ENCODE data around the gene BTBD17. TPM values are rescaled to one million over a fixed set of nuclear protein-coding genes. Genes with fewer than 3 reads are reported as not detected.

Gene BTBD17
- total RNA-seq, 4 donors from 2014 or later, result not detected

GRCh38 chr17:74379495-74380085 is 17.9 kb upstream of the BTBD17 start:
- TF ChIP-seq POLR2A (IDR thresholded peaks at IDR 0.05), result no peak
- peak; percentile 89 to 94 for TF ChIP-seq CTCF (IDR thresholded peaks at IDR 0.05)
- Histone ChIP-seq H3K27me3 (peaks cover 9% of the 10 kb centered on the region), H3K27ac (no peak overlapping the region), H3K4me3 (peak overlapping the region; percentile 4), H3K36me3 (no peaks in the 10 kb centered on the region), H3K9me3 (no peaks in the 10 kb centered on the region), H3K4me1 (peaks cover 26% of the 10 kb centered on the region)
- DNase-seq (ENCODE audit: low spot score in 2 of 2), result peak; percentile 94 to 96
- 9% methylated on average over 15 of the region's 20 CpGs for WGBS

GRCh38 chr17:74374858-74375257 is 13.2 kb upstream of the BTBD17 start:
- Histone ChIP-seq H3K9me3 (no peaks in the 10 kb centered on the region), H3K27me3 (peaks cover 15% of the 10 kb centered on the region)

GRCh38 chr17:74373838-74374606 is 12.4 kb upstream of the BTBD17 start:
- DNase-seq (ENCODE audit: low spot score in 2 of 2), result no peak
- Histone ChIP-seq H3K4me1 (peaks cover under 1% of the 10 kb centered on the region), H3K36me3 (no peaks in the 10 kb centered on the region), H3K27me3 (peaks cover 21% of the 10 kb centered on the region), H3K9me3 (no peaks in the 10 kb centered on the region), H3K27ac (no peak overlapping the region), H3K4me3 (no peak overlapping the region)
- 84% methylated on average over 13 of the region's 15 CpGs for WGBS
- no peak for TF ChIP-seq CTCF (IDR thresholded peaks at IDR 0.05)
- no peak for TF ChIP-seq POLR2AphosphoS5 (IDR thresholded peaks at IDR 0.05)
- no peak for TF ChIP-seq EP300 (IDR thresholded peaks at IDR 0.05)
- no peak for TF ChIP-seq POLR2A (IDR thresholded peaks at IDR 0.05)

More at GRCh38 chr17:74374858-74375257, 13.2 kb upstream of the BTBD17 start:
- Histone ChIP-seq H3K36me3 (no peaks in the 10 kb centered on the region), H3K27ac (no peak overlapping the region), H3K4me1 (peaks cover 8% of the 10 kb centered on the region), H3K4me3 (no peak overlapping the region)
- TF ChIP-seq EP300 (IDR thresholded peaks at IDR 0.05), result no peak
- 86% methylated on average over 3 of the region's 3 CpGs for WGBS
- no peak for DNase-seq (ENCODE audit: low spot score in 2 of 2)

GRCh38 chr17:74372426-74372825 is 10.8 kb upstream of the BTBD17 start:
- no peak overlapping the region for H3K4me3 ChIP-seq
- TF ChIP-seq EP300 (IDR thresholded peaks at IDR 0.05) (no peak), POLR2AphosphoS5 (IDR thresholded peaks at IDR 0.05) (no peak), POLR2A (IDR thresholded peaks at IDR 0.05) (no peak), CTCF (IDR thresholded peaks at IDR 0.05) (no peak)
- H3K27ac ChIP-seq, result no peak overlapping the region
- whole genome bisulfite sequencing, result 100% methylated on average over 2 of the region's 9 CpGs
- no peaks in the 10 kb centered on the region for H3K36me3 ChIP-seq
- DNase-seq (ENCODE audit: low spot score in 2 of 2), result no peak
- peaks cover 25% of the 10 kb centered on the region for H3K27me3 ChIP-seq
- H3K9me3 ChIP-seq, result no peaks in the 10 kb centered on the region
- peaks cover 5% of the 10 kb centered on the region for H3K4me1 ChIP-seq

GRCh38 chr17:74371653-74372147 is 10.0 kb upstream of the BTBD17 start:
- H3K4me3 ChIP-seq, result no peak overlapping the region
- peaks cover 5% of the 10 kb centered on the region for H3K4me1 ChIP-seq
- H3K27me3 ChIP-seq, result peaks cover 24% of the 10 kb centered on the region
- WGBS, result 83% methylated on average over 13 of the region's 26 CpGs
- no peak for TF ChIP-seq EP300 (IDR thresholded peaks at IDR 0.05)
- TF ChIP-seq POLR2A (IDR thresholded peaks at IDR 0.05), result no peak
- no peak for TF ChIP-seq POLR2AphosphoS5 (IDR thresholded peaks at IDR 0.05)
- TF ChIP-seq CTCF (IDR thresholded peaks at IDR 0.05), result no peak
- no peaks in the 10 kb centered on the region for H3K36me3 ChIP-seq
- DNase-seq (ENCODE audit: low spot score in 2 of 2), result no peak
- H3K27ac ChIP-seq, result no peak overlapping the region
- H3K9me3 ChIP-seq, result no peaks in the 10 kb centered on the region

Measured in suprapubic skin (tissue), 4 donors.